H1 (cell line): ENCODE data around the gene ADCY5. TPM values are rescaled to one million over a fixed set of nuclear protein-coding genes. Genes with fewer than 3 reads are reported as not detected.

Source experiments
- CTCF ChIA-PET: fragments of 300-600 bp; sonication (Branson Sonifier 250); formaldehyde crosslinking; loops from one replicate; lab custom pipeline; 2021; ENCODE audit not compliant: partially characterized antibody; lab: Charles Lee
- POLR2A ChIA-PET: fragments of 300-600 bp; sonication (Branson Sonifier 250); formaldehyde crosslinking; loops from one replicate; lab custom pipeline; 2021; ENCODE audit warnings: inconsistent platforms; ENCODE audit not compliant: partially characterized antibody; lab: Charles Lee
- DNase-seq, 2 experiments: peaks; one replicate each; pipeline versions ENCODE4 v3.0.0 to v3.0.0-alpha.2; 2010 to 2022; ENCODE audit warnings: low spot score in 2 of 2, low read depth in 1 of 2, mixed read lengths in 1 of 2
- FAIRE-seq: peaks from 2 replicates; lab custom pipeline; 2011; peaks lifted over from hg19 to GRCh38; lab: Jason Lieb, UNC
- H2AFZ ChIP-seq: 2 replicates; pipeline ENCODE4 v1.8.1; 2012; ENCODE audit warnings: low read length, inconsistent platforms
- H2AK5ac ChIP-seq: 2 replicates; pipeline ENCODE4 v1.6.1; 2013; ENCODE audit warnings: low read depth, low read length
- H2BK120ac ChIP-seq: replicated peaks from 2 replicates; pipeline ENCODE3; 2013; ENCODE audit warnings: low read depth, low read length, inconsistent platforms
- H2BK12ac ChIP-seq: 2 replicates; pipeline ENCODE4 v1.6.1; 2013; ENCODE audit warnings: low read depth, low read length
- H2BK15ac ChIP-seq: 2 replicates; pipeline ENCODE4 v1.6.1; 2013; ENCODE audit warnings: low read length
- H2BK20ac ChIP-seq: 2 replicates; pipeline ENCODE4 v1.6.1; 2013; ENCODE audit warnings: low read length
- H2BK5ac ChIP-seq: 2 replicates; pipeline ENCODE4 v1.6.1; 2013; ENCODE audit warnings: low read depth, low read length
- H3K14ac ChIP-seq: 2 replicates; pipeline ENCODE4 v1.6.1; 2013; ENCODE audit warnings: inconsistent platforms; ENCODE audit not compliant: insufficient read length
- H3K18ac ChIP-seq: 2 replicates; pipeline ENCODE4 v1.6.1; 2013; ENCODE audit warnings: low read length; ENCODE audit errors: extremely low read depth
- H3K23ac ChIP-seq: 2 replicates; pipeline ENCODE4 v1.6.1; 2013; ENCODE audit warnings: inconsistent platforms; ENCODE audit not compliant: insufficient read length
- H3K23me2 ChIP-seq: 2 replicates; pipeline ENCODE4 v1.6.1; 2013; ENCODE audit warnings: low read depth, low read length
- H3K27ac ChIP-seq: 2 replicates; pipeline ENCODE4 v1.6.1; 2011; ENCODE audit warnings: low read depth, low read length, inconsistent platforms
- H3K27me3 ChIP-seq, 4 experiments: replicated peaks in 1 of 4; 1 replicate in 1 of 4; 2 replicates in 3 of 4; pipeline versions ENCODE4 v1.6.1 to v1.8.1; 2011 to 2013; ENCODE audit warnings: low read length in 3 of 4, mild to moderate bottlenecking in 3 of 4, inconsistent platforms in 2 of 4, mixed read lengths in 2 of 4, moderate library complexity in 1 of 4; ENCODE audit not compliant: control insufficient read depth in 3 of 4, insufficient read depth in 3 of 4; ENCODE audit errors: extremely low read depth in 1 of 4
- H3K36me3 ChIP-seq, 4 experiments: 2 replicates each; pipeline versions ENCODE4 v1.6.1 to v1.8.1; 2011 to 2013; ENCODE audit warnings: mild to moderate bottlenecking in 4 of 4, low read length in 3 of 4, moderate library complexity in 2 of 4, control low read depth in 1 of 4, inconsistent platforms in 1 of 4; ENCODE audit not compliant: insufficient read depth in 4 of 4, control insufficient read depth in 2 of 4
- H3K4ac ChIP-seq: replicated peaks from 2 replicates; pipeline ENCODE3; 2013; ENCODE audit warnings: low read length, low read depth, mixed read lengths, inconsistent platforms; ENCODE audit not compliant: insufficient read length
- H3K4me1 ChIP-seq, 4 experiments: replicated peaks in 1 of 4; 1 replicate in 1 of 4; 2 replicates in 3 of 4; pipeline versions ENCODE4 v1.6.1 to v1.8.1; 2011 to 2013; ENCODE audit warnings: low read length in 3 of 4, inconsistent platforms in 2 of 4, mixed read lengths in 1 of 4; ENCODE audit not compliant: insufficient read depth in 4 of 4, control insufficient read depth in 3 of 4
- H3K4me2 ChIP-seq, 2 experiments: 2 replicates each; pipeline versions ENCODE4 v1.6.1 to v1.8.1; 2011 to 2013; ENCODE audit warnings: low read depth in 2 of 2, low read length in 2 of 2, control low read depth in 1 of 2, inconsistent platforms in 1 of 2, mild to moderate bottlenecking in 1 of 2; ENCODE audit not compliant: insufficient read depth in 1 of 2
- H3K4me3 ChIP-seq, 4 experiments: fragments of 200-600, 300-600 bp in 1 of 4; sonication (generic), shearing (Covaris generic), sonication (Bioruptor Twin) in 1 of 4; 2 replicates each; pipeline versions ENCODE4 v1.5.1 to v1.8.1; 2011 to 2016; ENCODE audit warnings: low read length in 4 of 4, low read depth in 3 of 4, control low read depth in 2 of 4, inconsistent platforms in 2 of 4, mild to moderate bottlenecking in 2 of 4, mixed read lengths in 1 of 4, moderate library complexity in 1 of 4; ENCODE audit not compliant: insufficient read depth in 2 of 4; ENCODE audit errors: extremely low read depth in 1 of 4
- H3K56ac ChIP-seq: replicated peaks from 2 replicates; pipeline ENCODE3; 2013; ENCODE audit warnings: low read depth, mild to moderate bottlenecking, mixed read lengths, low read length, inconsistent platforms; ENCODE audit not compliant: insufficient read length
- H3K79me1 ChIP-seq: 2 replicates; pipeline ENCODE4 v1.6.1; 2013; ENCODE audit warnings: low read depth, low read length, control low read depth
- H3K79me2 ChIP-seq, 2 experiments: 2 replicates each; pipeline versions ENCODE4 v1.6.1 to v1.8.1; 2012 to 2013; ENCODE audit warnings: low read length in 2 of 2, mild to moderate bottlenecking in 2 of 2, inconsistent platforms in 1 of 2; ENCODE audit not compliant: insufficient read depth in 2 of 2, control insufficient read depth in 1 of 2
- H3K9ac ChIP-seq, 4 experiments: replicated peaks in 1 of 4; 1 replicate in 1 of 4; 2 replicates in 3 of 4; pipeline versions ENCODE4 v1.6.1 to v1.8.1; 2011 to 2013; ENCODE audit warnings: low read depth in 3 of 4, low read length in 3 of 4, control low read depth in 2 of 4, mild to moderate bottlenecking in 2 of 4, moderate library complexity in 2 of 4, inconsistent platforms in 1 of 4; ENCODE audit errors: extremely low read depth in 1 of 4
- H3K9me3 ChIP-seq, 2 experiments: 2 replicates each; pipeline versions ENCODE4 v1.6.1 to v1.8.1; 2012 to 2013; ENCODE audit warnings: mild to moderate bottlenecking in 2 of 2, moderate library complexity in 2 of 2, control low read depth in 1 of 2, inconsistent platforms in 1 of 2, low read depth in 1 of 2, low read length in 1 of 2, mixed read lengths in 1 of 2; ENCODE audit not compliant: insufficient read depth in 2 of 2
- H4K20me1 ChIP-seq, 2 experiments: replicated peaks in 1 of 2; 2 replicates each; pipeline versions ENCODE3 to v1.8.1; 2011 to 2013; ENCODE audit warnings: inconsistent platforms in 2 of 2, low read length in 2 of 2, mild to moderate bottlenecking in 1 of 2; ENCODE audit not compliant: insufficient read depth in 2 of 2, control insufficient read depth in 1 of 2
- H4K5ac ChIP-seq: 2 replicates; pipeline ENCODE4 v1.6.1; 2013; ENCODE audit warnings: low read length, low read depth, mixed read lengths, inconsistent platforms; ENCODE audit not compliant: insufficient read length
- H4K8ac ChIP-seq: 2 replicates; pipeline ENCODE4 v1.8.0; 2013; ENCODE audit warnings: mild to moderate bottlenecking, moderate library complexity, low read length, inconsistent platforms; ENCODE audit not compliant: insufficient read depth; ENCODE audit errors: extremely low read depth
- H4K91ac ChIP-seq: replicated peaks from 2 replicates; pipeline ENCODE3; 2013; ENCODE audit warnings: low read length, mixed read lengths, inconsistent platforms; ENCODE audit not compliant: insufficient read length
- BACH1 ChIP-seq: IDR thresholded peaks from 2 replicates; pipeline ENCODE4 v1.6.1; 2012; ENCODE audit warnings: low read length, improper control_type of control experiment
- BRCA1 ChIP-seq: IDR thresholded peaks from 2 replicates; pipeline ENCODE4 v1.6.1; 2012; ENCODE audit warnings: low read depth, low read length, improper control_type of control experiment
- CBX5 ChIP-seq: fragments of 300-800, 300-1000 bp; sonication (generic); IDR thresholded peaks from 2 replicates; pipeline ENCODE4 v1.7.1; 2016; ENCODE audit warnings: antibody characterized with exemption, low read length, low read depth
- CEBPB ChIP-seq: IDR thresholded peaks from 2 replicates; pipeline ENCODE4 v1.6.1; 2012; ENCODE audit warnings: low read depth, low read length
- CHD2 ChIP-seq: IDR thresholded peaks from 2 replicates; pipeline ENCODE4 v1.6.1; 2012; ENCODE audit warnings: low read length, improper control_type of control experiment
- E2F6 ChIP-seq: IDR thresholded peaks from 2 replicates; pipeline ENCODE4 v1.6.1; 2012; ENCODE audit warnings: inconsistent platforms
- EZH2 ChIP-seq: fragments of 200-600 bp; sonication (generic); IDR thresholded peaks from 2 replicates; pipeline ENCODE4 v1.7.1; 2012; ENCODE audit warnings: low read depth, mild to moderate bottlenecking, moderate library complexity, low read length, inconsistent platforms; ENCODE audit not compliant: severe bottlenecking
- JUN ChIP-seq: IDR thresholded peaks from 2 replicates; pipeline ENCODE4 v1.6.1; 2011; ENCODE audit warnings: low read depth, mild to moderate bottlenecking, improper control_type of control experiment, low read length
- POLR2AphosphoS5 ChIP-seq: IDR thresholded peaks from 2 replicates; pipeline ENCODE4 v1.6.1; 2011; ENCODE audit warnings: low read depth, low read length
- RXRA ChIP-seq: IDR thresholded peaks from 2 replicates; pipeline ENCODE4 v1.6.1; 2011; ENCODE audit warnings: low read depth, mild to moderate bottlenecking, low read length, moderate library complexity; ENCODE audit not compliant: insufficient read depth
- SIRT6 ChIP-seq: IDR thresholded peaks from one replicate; pipeline ENCODE4 v1.7.1; 2012; ENCODE audit warnings: low read length, inconsistent platforms
- SRF ChIP-seq: IDR thresholded peaks from 2 replicates; pipeline ENCODE4 v1.6.1; 2011; ENCODE audit warnings: mild to moderate bottlenecking, low read depth, low read length, moderate library complexity
- ZNF274 ChIP-seq: IDR thresholded peaks from 2 replicates; pipeline ENCODE4 v1.7.0; 2012; ENCODE audit warnings: low read length, borderline replicate concordance; ENCODE audit errors: extremely low read depth
- WGBS, 2 experiments: shearing (Covaris generic) in 1 of 2; methylation state at CpG; one replicate each; pipeline versions ENCODE4 v1.1.6 to v1.1.7; 2013 to 2015; ENCODE audit warnings: low lambda C conversion rate in 2 of 2, mixed read lengths in 2 of 2, inconsistent platforms in 1 of 2, low coverage in 1 of 2, missing lambda C conversion rate in 1 of 2; ENCODE audit not compliant: insufficient replicate concordance in 2 of 2, insufficient coverage in 1 of 2, insufficient read length in 1 of 2; ENCODE audit errors: extremely low coverage in 1 of 2, missing lambda C conversion rate in 1 of 2; 5-methylcytosine and 5-hydroxymethylcytosine counted together
- polyA plus RNA-seq, 7 experiments: library from polyadenylated mRNA; depleted of rRNA in 3 of 7; stranded (reverse) in 5 of 7; unstranded in 2 of 7; fragments of >200 nt in 5 of 7; fragments of 200-250 nt in 2 of 7; gene quantifications; 1 replicate in 5 of 7; 2 replicates in 1 of 7; 4 replicates in 1 of 7; pipeline versions ENCODE4 v1.2.1 to v1.2.3, GENCODE V29; 2011 to 2013; ENCODE audit warnings: missing spikeins in 2 of 7, mixed read lengths in 2 of 7
- total RNA-seq: library from RNA; stranded (reverse); fragmentation: NEBNext Ultra II Directional; extraction: Animal tissue kit (Norgen Biotek cat#: 25700); gene quantifications from 2 replicates; pipeline ENCODE4 v1.2.1, GENCODE V29; 2021
- TF ChIP-seq, protein P1 (sequence below): IDR thresholded peaks from 2 replicates; pipeline ENCODE4 v1.6.1; 2011; ENCODE audit warnings: low read depth, mild to moderate bottlenecking, low read length; ENCODE audit not compliant: insufficient read depth

Gene ADCY5
- total and polyA plus RNA-seq, 2 of the 8 experiments (the other 6 are each of a cell fraction or from before 2014, with no cell fraction given) = 18.9 to 40.8 TPM

DNA sequence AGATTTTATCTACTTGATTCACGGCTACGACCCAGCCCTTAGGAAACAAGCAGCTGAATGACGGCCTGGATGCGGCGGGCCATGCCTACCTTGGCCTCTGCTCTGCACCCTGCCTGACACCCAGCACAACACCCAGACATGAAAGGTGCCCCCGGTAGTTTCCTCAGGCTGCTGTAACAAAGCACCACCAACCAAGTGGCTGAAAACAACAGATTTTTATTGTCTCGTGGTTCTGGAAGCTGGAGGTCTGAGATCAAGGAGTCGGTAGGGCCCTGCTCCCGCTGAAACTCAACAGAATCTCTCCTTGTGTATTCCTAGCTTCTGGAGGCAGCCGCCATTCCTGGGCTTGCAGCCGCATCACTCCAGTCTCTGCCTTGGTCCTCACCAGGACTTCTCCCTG lies 111.7 kb downstream of the ADCY5 start:
- Histone ChIP-seq H3K27ac (no peak overlapping the region), H2AK5ac (no peak overlapping the region), H3K9me3 (no peaks in the 10 kb centered on the region), H3K18ac (no peak overlapping the region), H3K4me1 (no peaks in the 10 kb centered on the region; a peak in 1 of 7 replicates), H3K79me1 (no peaks in the 10 kb centered on the region), H2BK12ac (no peak overlapping the region), H2BK20ac (no peak overlapping the region), H2BK120ac (no peak overlapping the region), H4K5ac (no peak overlapping the region), H3K23ac (no peak overlapping the region), H3K27me3 (no peaks in the 10 kb centered on the region), H3K79me2 (no peaks in the 10 kb centered on the region), H2AFZ (no peak overlapping the region), H3K4me3 (no peak overlapping the region), H3K4me2 (no peak overlapping the region), H3K14ac (no peak overlapping the region), H3K23me2 (no peaks in the 10 kb centered on the region), H3K4ac (no peak overlapping the region), H2BK5ac (no peak overlapping the region), H4K20me1 (no peaks in the 10 kb centered on the region), H4K8ac (no peak overlapping the region), H4K91ac (no peak overlapping the region), H3K36me3 (no peaks in the 10 kb centered on the region), H2BK15ac (no peak overlapping the region), H3K9ac (no peak overlapping the region), H3K56ac (no peak overlapping the region)
- no peak for DNase-seq
- POLR2A ChIA-PET = interaction anchor here (0.6 to 1.4 kb wide), 2 partner anchors 22 to 113 kb away, joined by 3 to 7 read pairs; no protein-coding TSS in a partner anchor
- 91% methylated on average over 11 of the region's 11 CpGs; no CpG with 5 or more reads in 1 of the 2 experiments for WGBS, 2 experiments
- CTCF ChIA-PET = interaction anchor here (0.7 to 22.2 kb wide), 10 partner anchors 8 to 223 kb away, joined by 3 to 245 read pairs (median 4); no protein-coding TSS in a partner anchor
- no peak for FAIRE-seq
- TF ChIP-seq CEBPB (no peak), JUN (no peak), SIRT6 (no peak), SRF (no peak), CBX5 (no peak), BACH1 (no peak), CHD2 (no peak), RXRA (no peak), E2F6 (no peak), ZNF274 (no peak), BRCA1 (no peak), EZH2 (no peak), POLR2AphosphoS5 (no peak)
- TF ChIP-seq, protein P1, sequence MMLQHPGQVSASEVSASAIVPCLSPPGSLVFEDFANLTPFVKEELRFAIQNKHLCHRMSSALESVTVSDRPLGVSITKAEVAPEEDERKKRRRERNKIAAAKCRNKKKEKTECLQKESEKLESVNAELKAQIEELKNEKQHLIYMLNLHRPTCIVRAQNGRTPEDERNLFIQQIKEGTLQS = no peak
